ENCODE results near the gene FAM13A. TPM values are rescaled to one million over a fixed set of nuclear protein-coding genes. Genes with fewer than 3 reads are reported as not detected.

FAM13A gene
- total and polyA plus RNA-seq, 2 of the 4 experiments (the other 2 are of a cell fraction) = 13.1 to 22.0 TPM

- Histone ChIP-seq H4K5ac (ENCODE audit: low read depth, low read length) (no peak overlapping the region), H2AK9ac (replicated peaks; ENCODE audit: low read depth, low read length, poor library complexity) (no peak overlapping the region), H2AFZ (replicated peaks; ENCODE audit: low read length, poor library complexity) (no peak overlapping the region), H3K4me2 (ENCODE audit: low read depth, low read length) (peak overlapping the region; percentile 72), H3K4ac (ENCODE audit: low read depth, low read length) (no peak overlapping the region), H2AK5ac (ENCODE audit: low read depth, low read length) (no peak overlapping the region), H3K18ac (ENCODE audit: low read depth, low read length) (no peak overlapping the region), H3K36me3 (ENCODE audit: control insufficient read depth, insufficient read depth, low read length) (no peaks in the 10 kb centered on the region), H4K20me1 (ENCODE audit: insufficient read depth, low read length) (peaks cover 4% of the 10 kb centered on the region; the same call in 1 of the 2 replicates), H3K23ac (ENCODE audit: low read depth, low read length) (no peak overlapping the region; the same call in 1 of the 2 replicates), H3K14ac (replicated peaks; ENCODE audit: low read depth, low read length) (no peak overlapping the region), H2BK20ac (ENCODE audit: low read depth, low read length) (no peak overlapping the region), H4K91ac (ENCODE audit: insufficient read depth, low read depth, low read length) (no peak overlapping the region), H3K27ac (ENCODE audit: insufficient read depth, low read length) (peak overlapping the region; percentile 63; the same call in 1 of the 2 replicates), H3K4me3 (ENCODE audit: insufficient read depth, low read depth, low read length) (peak overlapping the region; percentile 58), H2BK15ac (ENCODE audit: low read depth, low read length) (no peak overlapping the region), H3K56ac (ENCODE audit: extremely low read depth, insufficient read depth, low read length) (no peak overlapping the region), H2BK5ac (ENCODE audit: low read depth, low read length, poor library complexity, severe bottlenecking) (peak overlapping the region; percentile 79), H3K79me1 (ENCODE audit: low read depth in 1 of 2, low read length in 2 of 2) (peaks cover 10 to 30% of the 10 kb centered on the region in 2 experiments), H4K8ac (ENCODE audit: low read depth in 2 of 2, low read length in 2 of 2) (no peak overlapping the region), H3K4me1 (ENCODE audit: control insufficient read depth, insufficient read depth, low read length) (peaks cover 2% of the 10 kb centered on the region), H3K9me3 (ENCODE audit: control insufficient read depth, insufficient read depth, low read length) (no peaks in the 10 kb centered on the region), H3K27me3 (ENCODE audit: control insufficient read depth, insufficient read depth, low read length) (no peaks in the 10 kb centered on the region), H3K9me1 (ENCODE audit: insufficient read depth, low read length) (peaks cover 2% of the 10 kb centered on the region; the same call in 1 of the 2 replicates), H3K9ac (ENCODE audit: low read depth, low read length) (peak overlapping the region; percentile 79; the same call in 1 of the 2 replicates), H2BK120ac (ENCODE audit: low read depth, low read length) (no peak overlapping the region)
- in situ Hi-C loops (cut with MboI; ENCODE audit: low sequenced_read_pairs) = loop anchor here (25.0 kb wide), 1 partner anchor 284 kb away; no protein-coding TSS in a partner anchor
- TF ChIP-seq RAD21 (IDR thresholded peaks at IDR 0.05; ENCODE audit: low read length) (no peak), RCOR1 (IDR thresholded peaks at IDR 0.05; ENCODE audit: insufficient replicate concordance, low read length) (no peak), CEBPB (IDR thresholded peaks at IDR 0.05; ENCODE audit: low read depth, low read length) (no peak), CTCF (conservative IDR thresholded peaks at IDR 0.05; ENCODE audit: low read depth, low read length) (no peak), CHD1 (IDR thresholded peaks at IDR 0.05; ENCODE audit: low read depth, low read length) (no peak), POLR2A (IDR thresholded peaks at IDR 0.05; ENCODE audit: low read depth, low read length) (no peak), MAZ (IDR thresholded peaks at IDR 0.05; ENCODE audit: borderline replicate concordance, low read depth, low read length) (no peak), USF2 (IDR thresholded peaks at IDR 0.05; ENCODE audit: low read depth, low read length) (no peak), MXI1 (IDR thresholded peaks at IDR 0.05; ENCODE audit: borderline replicate concordance, low read depth, low read length) (no peak), NFE2L2 (IDR thresholded peaks at IDR 0.05; ENCODE audit: low read depth, low read length) (no peak), FOS (IDR thresholded peaks at IDR 0.05; ENCODE audit: low read depth, low read length) (no peak), RFX5 (IDR thresholded peaks at IDR 0.05; ENCODE audit: low read depth, low read length) (no peak), MAFK (IDR thresholded peaks at IDR 0.05; ENCODE audit: low read depth, low read length) (no peak), BHLHE40 (IDR thresholded peaks at IDR 0.05; ENCODE audit: low read depth, low read length) (no peak), ELK1 (IDR thresholded peaks at IDR 0.05; ENCODE audit: borderline replicate concordance, low read depth, low read length) (no peak), SMC3 (IDR thresholded peaks at IDR 0.05; ENCODE audit: low read depth, low read length) (no peak)
- intact Hi-C loops (cut with micrococcal nuclease) = loop anchor here (5.0 kb wide), 2 partner anchors 46 to 289 kb away; no protein-coding TSS in a partner anchor
- ATAC-seq (ENCODE audit: low read depth) (no peak), DNase-seq (no peak)
- no CpG with 5 or more reads among the region's 2 CpGs for WGBS, 2 experiments (ENCODE audit: extremely low coverage in 2 of 2, insufficient read length in 1 of 2)
- dilution Hi-C loops (cut with HindIII; ENCODE audit: low sequenced_read_pairs, unreplicated experiment) = no loop called here
- POLR2A ChIA-PET (ENCODE audit: unreplicated experiment) = no interaction called here
- no TSS peak for BruUV-seq (replicated peaks)
- CTCF ChIA-PET = interaction anchor here (5.6 kb wide), 1 partner anchor 201 kb away, joined by 47 read pairs; no protein-coding TSS in a partner anchor
These were observed 235.5 kb downstream of the FAM13A start for GRCh38 chr4:88821522-88821921.

Data from IMR-90 (cell line).